Vagina (tissue), 2 donors: ENCODE measurements around the gene PRSS21. TPM values are rescaled to one million over a fixed set of nuclear protein-coding genes. Genes with fewer than 3 reads are reported as not detected.
A peak's percentile ranks its signal among the peaks of the same experiment; 100 is the strongest.

Experiments used
- DNase-seq, 2 donors: peaks; one replicate each; pipeline ENCODE4 v3.0.0-alpha.2; 2017; ENCODE audit errors: extremely low spot score in 2 of 2
- H3K27ac ChIP-seq: fragments of 200-600 bp; sonication (generic); one replicate; pipeline ENCODE4 v1.5.1; 2019
- H3K27me3 ChIP-seq: fragments of 200-600 bp; sonication (generic); one replicate; pipeline ENCODE4 v1.5.1; 2019
- H3K36me3 ChIP-seq, 2 donors: fragments of 200-600 bp; sonication (generic); one replicate each; pipeline ENCODE4 v1.5.1; 2017 to 2019
- H3K4me1 ChIP-seq: fragments of 200-600 bp; sonication (generic); one replicate; pipeline ENCODE4 v1.5.1; 2019
- H3K4me3 ChIP-seq, 2 donors: fragments of 200-600 bp; sonication (generic); 1 replicate in 1 of 2; 2 replicates in 1 of 2; pipeline ENCODE4 v1.5.1; 2016 to 2019
- H3K9me3 ChIP-seq: fragments of 200-600 bp; sonication (generic); one replicate; pipeline ENCODE4 v1.5.1; 2019
- POLR2A ChIP-seq, 2 donors: fragments of 450-650 bp; IDR thresholded peaks; one replicate each; pipeline ENCODE4 v1.6.1; 2017; ENCODE audit warnings: antibody characterized with exemption in 2 of 2, mild to moderate bottlenecking in 2 of 2, moderate library complexity in 2 of 2
- POLR2AphosphoS5 ChIP-seq, 2 donors: sonication (generic); formaldehyde crosslinking; IDR thresholded peaks; one replicate each; pipeline ENCODE4 v1.9.0; 2017; ENCODE audit warnings: antibody characterized with exemption in 2 of 2, mild to moderate bottlenecking in 2 of 2, low read depth in 1 of 2; ENCODE audit not compliant: insufficient read depth in 1 of 2
- intact Hi-C: fragments of 100-400 bp; cut with DNase I; formaldehyde crosslinking; loops from one replicate; pipeline ENCODE4 v1.15.1; 2023
- small RNA-seq: library from RNA; depleted of rRNA; stranded (forward); fragments of <200 nt; gene quantifications from one replicate; pipeline ENCODE3, GENCODE V24; 2016
- total RNA-seq: library from RNA; depleted of rRNA; stranded (reverse); fragments of >200 nt; gene quantifications from one replicate; pipeline ENCODE4 v1.2.3, GENCODE V29; 2016
- TF ChIP-seq, protein P1 (sequence below), 3 experiments: fragments of 450-650 bp in 2 of 3; fragments of 200-600 bp in 1 of 3; sonication (generic) in 1 of 3; IDR thresholded peaks; one replicate each; pipeline ENCODE4 v1.5.1; 2017 to 2019; ENCODE audit warnings: antibody characterized with exemption in 3 of 3, mild to moderate bottlenecking in 2 of 3, moderate library complexity in 2 of 3

The PRSS21 gene
- total RNA-seq, 1 donor from 2014 or later = not detected

DNA sequence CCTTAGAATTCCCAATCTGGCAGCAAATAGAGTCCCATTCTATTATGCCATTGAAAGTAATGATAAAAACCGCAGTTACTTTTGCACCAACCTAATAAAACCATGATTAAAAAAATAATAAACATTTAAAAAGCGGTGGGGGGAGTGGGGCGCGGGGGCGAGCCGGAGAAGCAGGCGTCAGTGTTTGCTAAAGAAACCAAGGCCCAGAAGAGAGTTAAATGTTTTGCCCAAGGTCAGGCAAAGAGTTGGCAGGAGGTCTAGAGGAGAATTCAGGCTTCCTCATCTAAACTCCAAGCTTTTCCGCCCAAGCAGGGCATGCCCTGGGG lies 50.6 kb downstream of the PRSS21 start:
- Histone ChIP-seq H3K9me3 (no peaks in the 10 kb centered on the region), H3K27me3 (no peaks in the 10 kb centered on the region), H3K27ac (peak overlapping the region; percentile 86), H3K36me3 (no peaks in the 10 kb centered on the region), H3K4me1 (peaks cover 6% of the 10 kb centered on the region), H3K4me3 (peak overlapping the region; percentile 57 to 58)
- TF ChIP-seq POLR2A (IDR thresholded peaks at IDR 0.05) (no peak), POLR2AphosphoS5 (IDR thresholded peaks at IDR 0.05; ENCODE audit: insufficient read depth in 1 of 2, low read depth in 1 of 2) (no peak)
- TF ChIP-seq, protein P1, sequence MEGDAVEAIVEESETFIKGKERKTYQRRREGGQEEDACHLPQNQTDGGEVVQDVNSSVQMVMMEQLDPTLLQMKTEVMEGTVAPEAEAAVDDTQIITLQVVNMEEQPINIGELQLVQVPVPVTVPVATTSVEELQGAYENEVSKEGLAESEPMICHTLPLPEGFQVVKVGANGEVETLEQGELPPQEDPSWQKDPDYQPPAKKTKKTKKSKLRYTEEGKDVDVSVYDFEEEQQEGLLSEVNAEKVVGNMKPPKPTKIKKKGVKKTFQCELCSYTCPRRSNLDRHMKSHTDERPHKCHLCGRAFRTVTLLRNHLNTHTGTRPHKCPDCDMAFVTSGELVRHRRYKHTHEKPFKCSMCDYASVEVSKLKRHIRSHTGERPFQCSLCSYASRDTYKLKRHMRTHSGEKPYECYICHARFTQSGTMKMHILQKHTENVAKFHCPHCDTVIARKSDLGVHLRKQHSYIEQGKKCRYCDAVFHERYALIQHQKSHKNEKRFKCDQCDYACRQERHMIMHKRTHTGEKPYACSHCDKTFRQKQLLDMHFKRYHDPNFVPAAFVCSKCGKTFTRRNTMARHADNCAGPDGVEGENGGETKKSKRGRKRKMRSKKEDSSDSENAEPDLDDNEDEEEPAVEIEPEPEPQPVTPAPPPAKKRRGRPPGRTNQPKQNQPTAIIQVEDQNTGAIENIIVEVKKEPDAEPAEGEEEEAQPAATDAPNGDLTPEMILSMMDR (IDR thresholded peaks at IDR 0.05) = no peak
- intact Hi-C loops = no loop called here
- no peak for DNase-seq

DNA sequence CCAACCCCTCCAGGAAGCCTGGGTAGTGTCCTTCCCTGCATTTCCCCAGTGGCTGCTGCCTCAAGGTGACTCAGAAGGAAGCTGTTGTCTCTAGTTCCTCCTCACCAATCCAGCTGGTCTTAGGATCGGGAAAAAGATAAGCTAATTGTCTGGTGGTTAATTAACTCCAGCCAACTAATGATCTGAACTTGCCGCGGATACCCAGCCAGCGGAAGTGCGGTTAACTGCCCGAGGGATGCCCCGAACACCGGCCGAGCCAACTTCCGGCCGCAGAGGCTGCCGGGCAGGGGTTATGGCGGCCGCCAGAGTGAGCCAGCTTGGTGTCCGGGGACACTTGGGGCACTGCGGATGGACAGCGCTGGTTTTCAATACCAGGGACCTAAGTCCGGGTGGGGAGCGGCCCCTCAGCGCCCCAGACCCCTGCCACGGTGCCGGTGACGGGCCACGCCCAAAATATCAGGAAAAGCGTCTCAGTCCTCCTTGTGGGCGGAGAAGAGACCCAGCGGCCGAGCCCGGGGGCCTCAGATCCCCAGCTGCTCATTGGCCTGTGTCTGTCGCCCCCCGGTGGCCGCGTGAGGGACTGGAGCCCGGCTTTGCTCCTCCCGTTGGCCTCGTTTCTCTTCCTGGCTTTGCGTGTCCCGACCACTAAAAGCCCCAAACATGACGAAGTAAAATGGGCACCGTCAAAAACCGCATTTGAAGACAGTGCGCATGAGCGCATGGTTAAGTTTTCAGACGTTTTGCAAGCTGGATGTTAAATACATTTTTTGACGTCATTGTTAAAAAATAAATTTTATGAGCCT lies 51.2 kb downstream of the PRSS21 start:
- no peaks in the 10 kb centered on the region for H3K9me3 ChIP-seq
- no peaks in the 10 kb centered on the region for H3K27me3 ChIP-seq
- peak overlapping the region; percentile 86 for H3K27ac ChIP-seq
- H3K36me3 ChIP-seq = no peaks in the 10 kb centered on the region
- TF ChIP-seq POLR2A (IDR thresholded peaks at IDR 0.05) (peak in 1 of 2 donors; percentile 9), POLR2AphosphoS5 (IDR thresholded peaks at IDR 0.05; ENCODE audit: insufficient read depth in 1 of 2, low read depth in 1 of 2) (peak; percentile 85 to 88)
- TF ChIP-seq, protein P1 (IDR thresholded peaks at IDR 0.05) = peak; percentile 87 to 98 (median 97)
- H3K4me3 ChIP-seq = peak overlapping the region; percentile 57 to 58
- intact Hi-C loops = no loop called here
- H3K4me1 ChIP-seq = peaks cover 6% of the 10 kb centered on the region
- DNase-seq = no peak

Small RNA genes within 50 kb of the gene (small RNA-seq; reads per million reads assigned to genes)
- gene SNORA3C = not detected

Other genes starting within 250 kb of the PRSS21 start
- 19.4 TPM for gene KCTD5, start 134.7 kb upstream of the PRSS21 start, total RNA-seq
- 61.6 TPM for gene PRSS27, start 97.0 kb upstream of the PRSS21 start, total RNA-seq
- 534 TPM for gene SRRM2, start 64.6 kb upstream of the PRSS21 start, total RNA-seq
- 530 TPM for gene ELOB, start 40.0 kb upstream of the PRSS21 start, total RNA-seq
- not detected for gene PRSS33, start 29.7 kb upstream of the PRSS21 start, total RNA-seq
- not detected for gene PRSS41, start 18.8 kb upstream of the PRSS21 start, total RNA-seq
- gene ZG16B, start 13.1 kb downstream of the PRSS21 start, total RNA-seq = 11.3 TPM
- gene PRSS22, start 40.9 kb downstream of the PRSS21 start, total RNA-seq = 38.8 TPM
- gene FLYWCH2, start 66.0 kb downstream of the PRSS21 start, total RNA-seq = 65.1 TPM
- 32.9 TPM for gene FLYWCH1, start 94.7 kb downstream of the PRSS21 start, total RNA-seq
- not detected for gene KREMEN2, start 147.0 kb downstream of the PRSS21 start, total RNA-seq
- 2.7 TPM for gene PAQR4, start 152.1 kb downstream of the PRSS21 start, total RNA-seq
- gene PKMYT1, start 163.2 kb downstream of the PRSS21 start, total RNA-seq = 6.9 TPM
- gene CLDN9, start 195.7 kb downstream of the PRSS21 start, total RNA-seq = not detected
- gene CLDN6, start 200.9 kb downstream of the PRSS21 start, total RNA-seq = not detected
- 12.3 TPM for gene TNFRSF12A, start 203.1 kb downstream of the PRSS21 start, total RNA-seq
- 39.0 TPM for gene HCFC1R1, start 206.7 kb downstream of the PRSS21 start, total RNA-seq
- 22.6 TPM for gene THOC6, start 206.8 kb downstream of the PRSS21 start, total RNA-seq
- gene BICDL2, start 219.7 kb downstream of the PRSS21 start, total RNA-seq = 52.5 TPM
- 0.25 TPM for gene MMP25, start 229.3 kb downstream of the PRSS21 start, total RNA-seq
- gene IL32, start 248.4 kb downstream of the PRSS21 start, total RNA-seq = 13.0 TPM